HL-60 (cell line): ENCODE data around the gene HTR2A.

Source experiments
- DNase-seq, 2 experiments: peaks; one replicate each; pipeline ENCODE4 v3.0.0-alpha.2; 2010 to 2020; ENCODE audit warnings: low read depth in 1 of 2, low spot score in 1 of 2
- H3K27ac ChIP-seq: fragments of 250-450 bp; sonication (Bioruptor Pico); replicated peaks from 2 replicates; pipeline ENCODE4 v1.5.1; 2020; ENCODE audit warnings: mild to moderate bottlenecking, moderate library complexity
- H3K27me3 ChIP-seq: fragments of 250-450 bp; sonication (Bioruptor Pico); 2 replicates; pipeline ENCODE4 v1.5.1; 2021; ENCODE audit warnings: mild to moderate bottlenecking, moderate library complexity; ENCODE audit not compliant: insufficient read depth, poor library complexity, severe bottlenecking
- H3K4me3 ChIP-seq: replicated peaks from 2 replicates; pipeline ENCODE4 v1.5.1; 2011; ENCODE audit warnings: mild to moderate bottlenecking, control low read depth, low read length; ENCODE audit not compliant: insufficient read depth
- GABPA ChIP-seq: IDR thresholded peaks from 2 replicates; pipeline ENCODE4 v1.6.1; 2012; ENCODE audit warnings: low read depth
- POLR2AphosphoS5 ChIP-seq: IDR thresholded peaks from 2 replicates; pipeline ENCODE4 v1.6.1; 2012; ENCODE audit warnings: low read depth
- SPI1 ChIP-seq: IDR thresholded peaks from 2 replicates; pipeline ENCODE4 v1.6.1; 2012; ENCODE audit warnings: low read depth, mild to moderate bottlenecking, borderline replicate concordance
- TF ChIP-seq, protein P1 (sequence below): IDR thresholded peaks from 2 replicates; pipeline ENCODE4 v1.6.1; 2012; ENCODE audit warnings: low read depth; ENCODE audit not compliant: insufficient replicate concordance
- TF ChIP-seq, protein P2 (sequence below): IDR thresholded peaks from one replicate; pipeline ENCODE4 v1.5.1; 2011; ENCODE audit warnings: low read length, control low read depth, inconsistent platforms; ENCODE audit not compliant: insufficient read depth

Gene HTR2A

DNA sequence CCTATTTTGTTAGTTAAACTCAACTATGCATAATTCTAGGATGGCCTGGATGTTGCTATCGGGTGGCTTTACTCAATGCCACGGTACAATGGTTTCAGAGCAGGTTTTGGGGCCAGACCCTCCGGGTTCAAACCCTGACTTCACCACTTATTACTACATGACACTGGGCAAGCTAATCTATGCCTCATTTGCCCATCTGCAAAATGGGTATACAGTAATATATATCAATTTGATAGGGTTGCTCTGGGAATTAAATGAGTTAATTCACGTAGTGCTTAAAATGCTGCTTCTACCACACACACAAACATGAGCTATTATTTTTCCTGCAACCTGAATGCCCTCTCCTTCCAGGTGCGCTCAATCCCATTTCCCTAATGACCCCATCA, 100.7 kb downstream of the HTR2A start:
- Histone ChIP-seq H3K4me3 (peak overlapping the region; percentile 92), H3K27ac (peak overlapping the region; percentile 90), H3K27me3 (no peaks in the 10 kb centered on the region)
- no peak for DNase-seq
- no peak for TF ChIP-seq GABPA

DNA sequence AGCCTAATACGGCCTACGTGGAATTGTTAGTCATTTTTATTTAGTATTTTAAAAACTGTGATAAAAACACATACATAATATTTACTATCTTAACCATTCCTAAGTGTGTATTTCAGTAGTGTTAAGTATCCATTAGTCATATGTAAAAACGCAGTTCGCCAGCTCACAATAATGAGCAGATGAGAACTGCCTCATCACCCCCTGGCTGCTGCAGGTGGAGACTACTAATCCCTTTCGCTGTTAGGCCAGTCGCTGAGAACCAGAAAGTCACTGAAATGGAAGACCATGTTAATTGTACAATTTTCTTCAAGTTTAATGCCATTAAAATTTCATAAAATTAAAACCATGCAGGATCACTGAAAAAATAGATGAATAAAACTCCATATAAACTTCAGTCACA, 101.5 kb downstream of the HTR2A start:
- Histone ChIP-seq H3K27me3 (no peaks in the 10 kb centered on the region), H3K4me3 (no peak overlapping the region), H3K27ac (no peak overlapping the region)
- no peak for TF ChIP-seq GABPA
- TF ChIP-seq SPI1 = no peak
- TF ChIP-seq, protein P1, sequence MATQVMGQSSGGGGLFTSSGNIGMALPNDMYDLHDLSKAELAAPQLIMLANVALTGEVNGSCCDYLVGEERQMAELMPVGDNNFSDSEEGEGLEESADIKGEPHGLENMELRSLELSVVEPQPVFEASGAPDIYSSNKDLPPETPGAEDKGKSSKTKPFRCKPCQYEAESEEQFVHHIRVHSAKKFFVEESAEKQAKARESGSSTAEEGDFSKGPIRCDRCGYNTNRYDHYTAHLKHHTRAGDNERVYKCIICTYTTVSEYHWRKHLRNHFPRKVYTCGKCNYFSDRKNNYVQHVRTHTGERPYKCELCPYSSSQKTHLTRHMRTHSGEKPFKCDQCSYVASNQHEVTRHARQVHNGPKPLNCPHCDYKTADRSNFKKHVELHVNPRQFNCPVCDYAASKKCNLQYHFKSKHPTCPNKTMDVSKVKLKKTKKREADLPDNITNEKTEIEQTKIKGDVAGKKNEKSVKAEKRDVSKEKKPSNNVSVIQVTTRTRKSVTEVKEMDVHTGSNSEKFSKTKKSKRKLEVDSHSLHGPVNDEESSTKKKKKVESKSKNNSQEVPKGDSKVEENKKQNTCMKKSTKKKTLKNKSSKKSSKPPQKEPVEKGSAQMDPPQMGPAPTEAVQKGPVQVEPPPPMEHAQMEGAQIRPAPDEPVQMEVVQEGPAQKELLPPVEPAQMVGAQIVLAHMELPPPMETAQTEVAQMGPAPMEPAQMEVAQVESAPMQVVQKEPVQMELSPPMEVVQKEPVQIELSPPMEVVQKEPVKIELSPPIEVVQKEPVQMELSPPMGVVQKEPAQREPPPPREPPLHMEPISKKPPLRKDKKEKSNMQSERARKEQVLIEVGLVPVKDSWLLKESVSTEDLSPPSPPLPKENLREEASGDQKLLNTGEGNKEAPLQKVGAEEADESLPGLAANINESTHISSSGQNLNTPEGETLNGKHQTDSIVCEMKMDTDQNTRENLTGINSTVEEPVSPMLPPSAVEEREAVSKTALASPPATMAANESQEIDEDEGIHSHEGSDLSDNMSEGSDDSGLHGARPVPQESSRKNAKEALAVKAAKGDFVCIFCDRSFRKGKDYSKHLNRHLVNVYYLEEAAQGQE = no peak
- no peak for TF ChIP-seq POLR2AphosphoS5
- TF ChIP-seq, protein P2, sequence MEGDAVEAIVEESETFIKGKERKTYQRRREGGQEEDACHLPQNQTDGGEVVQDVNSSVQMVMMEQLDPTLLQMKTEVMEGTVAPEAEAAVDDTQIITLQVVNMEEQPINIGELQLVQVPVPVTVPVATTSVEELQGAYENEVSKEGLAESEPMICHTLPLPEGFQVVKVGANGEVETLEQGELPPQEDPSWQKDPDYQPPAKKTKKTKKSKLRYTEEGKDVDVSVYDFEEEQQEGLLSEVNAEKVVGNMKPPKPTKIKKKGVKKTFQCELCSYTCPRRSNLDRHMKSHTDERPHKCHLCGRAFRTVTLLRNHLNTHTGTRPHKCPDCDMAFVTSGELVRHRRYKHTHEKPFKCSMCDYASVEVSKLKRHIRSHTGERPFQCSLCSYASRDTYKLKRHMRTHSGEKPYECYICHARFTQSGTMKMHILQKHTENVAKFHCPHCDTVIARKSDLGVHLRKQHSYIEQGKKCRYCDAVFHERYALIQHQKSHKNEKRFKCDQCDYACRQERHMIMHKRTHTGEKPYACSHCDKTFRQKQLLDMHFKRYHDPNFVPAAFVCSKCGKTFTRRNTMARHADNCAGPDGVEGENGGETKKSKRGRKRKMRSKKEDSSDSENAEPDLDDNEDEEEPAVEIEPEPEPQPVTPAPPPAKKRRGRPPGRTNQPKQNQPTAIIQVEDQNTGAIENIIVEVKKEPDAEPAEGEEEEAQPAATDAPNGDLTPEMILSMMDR = no peak
- DNase-seq = no peak

DNA sequence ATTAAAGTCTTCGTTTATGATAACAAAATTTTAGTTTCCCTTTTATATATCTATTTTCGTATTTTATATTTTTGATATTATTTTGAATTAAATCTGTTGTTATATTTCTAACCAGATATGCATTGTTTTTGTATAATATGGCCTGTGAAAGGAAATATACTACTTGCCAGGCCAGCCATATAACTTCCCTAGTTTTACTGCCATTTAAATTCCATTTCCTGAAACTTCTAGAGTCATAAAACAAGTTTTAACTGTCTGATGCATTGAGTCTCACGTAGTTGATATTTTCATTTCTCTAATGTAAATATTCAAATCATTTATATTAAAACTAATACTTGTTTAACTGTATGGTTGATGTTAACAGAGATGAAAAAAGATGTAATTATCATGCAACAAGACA, 113.3 kb downstream of the HTR2A start:
- no peak overlapping the region for H3K4me3 ChIP-seq
- no peaks in the 10 kb centered on the region for H3K27me3 ChIP-seq
- TF ChIP-seq, protein P1 = no peak
- TF ChIP-seq POLR2AphosphoS5 = no peak
- no peak for TF ChIP-seq SPI1
- TF ChIP-seq, protein P2 = no peak
- no peak for TF ChIP-seq GABPA
- H3K27ac ChIP-seq = no peak overlapping the region
- no peak for DNase-seq

GRCh38 chr13:46782691-46783090, 114.2 kb downstream of the HTR2A start:
- TF ChIP-seq, protein P1 = no peak
- TF ChIP-seq, protein P2 = no peak
- TF ChIP-seq SPI1 (no peak), GABPA (no peak), POLR2AphosphoS5 (no peak)
- H3K27me3 ChIP-seq = no peaks in the 10 kb centered on the region
- no peak overlapping the region for H3K27ac ChIP-seq
- DNase-seq = no peak
- no peak overlapping the region for H3K4me3 ChIP-seq
